Measurements from ENCODE around the gene FER1L5. TPM values are rescaled to one million over a fixed set of nuclear protein-coding genes. Genes with fewer than 3 reads are reported as not detected.

Gene FER1L5
- total RNA-seq, 1 experiment from 2014 or later, result 0.22 TPM

GRCh38 chr2:96695602-96696001 is 53.0 kb downstream of the FER1L5 start:
- DNase-seq (ENCODE audit: low spot score), result no peak

GRCh38 chr2:96697476-96697875 is 54.9 kb downstream of the FER1L5 start:
- no peak for DNase-seq (ENCODE audit: low spot score)

- no peak for DNase-seq (ENCODE audit: low spot score)
Measured at GRCh38 chr2:96698221-96698861, 55.8 kb downstream of the FER1L5 start.

- no peak for DNase-seq (ENCODE audit: low spot score)
Measured at GRCh38 chr2:96699021-96699420, 56.5 kb downstream of the FER1L5 start.

- no peak for DNase-seq (ENCODE audit: low spot score)
Measured at GRCh38 chr2:96699621-96700020, 57.1 kb downstream of the FER1L5 start.

- no peak for DNase-seq (ENCODE audit: low spot score)
Measured at GRCh38 chr2:96700086-96700485, 57.5 kb downstream of the FER1L5 start.

GRCh38 chr2:96701636-96702035 is 59.1 kb downstream of the FER1L5 start:
- no peak for DNase-seq (ENCODE audit: low spot score)

- DNase-seq (ENCODE audit: low spot score), result peak; percentile 21
Measured at GRCh38 chr2:96702098-96702785, 59.7 kb downstream of the FER1L5 start.

- no peak for DNase-seq (ENCODE audit: low spot score)
Measured at GRCh38 chr2:96703021-96703751, 60.6 kb downstream of the FER1L5 start.

GRCh38 chr2:96710985-96711384 is 68.4 kb downstream of the FER1L5 start:
- DNase-seq (ENCODE audit: low spot score), result no peak

GRCh38 chr2:96715658-96716057 is 73.1 kb downstream of the FER1L5 start:
- no peak for DNase-seq (ENCODE audit: low spot score)

- DNase-seq (ENCODE audit: low spot score), result no peak
Measured at GRCh38 chr2:96716388-96716787, 73.8 kb downstream of the FER1L5 start.

- no peak for DNase-seq (ENCODE audit: low spot score)
Measured at GRCh38 chr2:96726131-96726530, 83.6 kb downstream of the FER1L5 start.

- DNase-seq (ENCODE audit: low spot score), result no peak
Measured at GRCh38 chr2:96727431-96727830, 84.9 kb downstream of the FER1L5 start.

- no peak for DNase-seq (ENCODE audit: low spot score)
Measured at GRCh38 chr2:96729748-96730147, 87.2 kb downstream of the FER1L5 start.

GRCh38 chr2:96730212-96730611 is 87.6 kb downstream of the FER1L5 start:
- no peak for DNase-seq (ENCODE audit: low spot score)

GRCh38 chr2:96733931-96734330 is 91.4 kb downstream of the FER1L5 start:
- no peak for DNase-seq (ENCODE audit: low spot score)

- no peak for DNase-seq (ENCODE audit: low spot score)
Measured at GRCh38 chr2:96734880-96735583, 92.5 kb downstream of the FER1L5 start.

GRCh38 chr2:96737251-96737650 is 94.7 kb downstream of the FER1L5 start:
- DNase-seq (ENCODE audit: low spot score), result no peak

- no peak for DNase-seq (ENCODE audit: low spot score)
Measured at GRCh38 chr2:96737831-96738230, 95.3 kb downstream of the FER1L5 start.

GRCh38 chr2:96739076-96739632 is 96.6 kb downstream of the FER1L5 start:
- DNase-seq (ENCODE audit: low spot score), result no peak

Data from A172 (cell line).